CD4-positive, alpha-beta T cell (primary cell): ENCODE data around the gene CYP27A1. TPM values are rescaled to one million over a fixed set of nuclear protein-coding genes. Genes with fewer than 3 reads are reported as not detected.

ENCODE experiments used
- ATAC-seq: fragments of 200-7000 bp; cut with Tn5 transposase; one replicate; pipeline ENCODE4 v1.10.0; 2022; ENCODE audit warnings: mild to moderate bottlenecking; ENCODE audit not compliant: poor library complexity
- CTCF ChIA-PET: fragments of 350-600 bp; sonication (Branson Sonifier 250); formaldehyde crosslinking; loops from one replicate; lab custom pipeline; 2021; ENCODE audit warnings: antibody characterized with exemption, inconsistent platforms; lab: Charles Lee
- POLR2A ChIA-PET: fragments of 350-600 bp; sonication (Branson Sonifier 250); formaldehyde crosslinking; loops from one replicate; lab custom pipeline; 2021; ENCODE audit warnings: antibody characterized with exemption, inconsistent platforms; lab: Charles Lee
- DNase-seq, 14 experiments: peaks; one replicate each; pipeline ENCODE4 v3.0.0-alpha.2; 2013 to 2020; ENCODE audit warnings: mixed read lengths in 2 of 14
- H3K27ac ChIP-seq, 2 donors: one replicate each; pipeline versions ENCODE4 v1.5.1 to v1.7.0; 2013; ENCODE audit warnings: low read length in 2 of 2, low read depth in 1 of 2, mild to moderate bottlenecking in 1 of 2
- H3K27me3 ChIP-seq, 2 experiments: 1 replicate in 1 of 2; 2 replicates in 1 of 2; pipeline versions ENCODE4 v1.6.1 to v1.7.0; 2013; ENCODE audit warnings: low read length in 2 of 2, control low read depth in 1 of 2, mild to moderate bottlenecking in 1 of 2, moderate library complexity in 1 of 2; ENCODE audit not compliant: insufficient read depth in 2 of 2, control insufficient read depth in 1 of 2
- H3K36me3 ChIP-seq: one replicate; pipeline ENCODE4 v1.6.1; 2013; ENCODE audit warnings: low read length, control low read depth; ENCODE audit not compliant: insufficient read depth
- H3K4me1 ChIP-seq: one replicate; pipeline ENCODE4 v1.6.1; 2013; ENCODE audit warnings: low read length, control low read depth; ENCODE audit not compliant: insufficient read depth
- H3K4me3 ChIP-seq: one replicate; pipeline ENCODE4 v1.5.1; 2013; ENCODE audit warnings: mild to moderate bottlenecking, low read length, moderate library complexity
- H3K9me3 ChIP-seq, 2 experiments: 1 replicate in 1 of 2; 2 replicates in 1 of 2; pipeline versions ENCODE4 v1.6.1 to v1.7.0; 2013; ENCODE audit warnings: low read length in 2 of 2, mild to moderate bottlenecking in 2 of 2, control low read depth in 1 of 2, moderate library complexity in 1 of 2; ENCODE audit not compliant: control insufficient read depth in 1 of 2, insufficient read depth in 1 of 2
- H3K27ac Mint-ChIP-seq: one replicate; pipeline ENCODE4 v1.8.0; 2020; ENCODE audit warnings: mixed read lengths
- H3K27me3 Mint-ChIP-seq: one replicate; pipeline ENCODE4 v1.8.0; 2021; ENCODE audit warnings: mixed read lengths
- H3K36me3 Mint-ChIP-seq: one replicate; pipeline ENCODE4 v1.8.0; 2021; ENCODE audit warnings: low read depth, mixed read lengths
- H3K4me1 Mint-ChIP-seq: one replicate; pipeline ENCODE4 v1.8.0; 2021; ENCODE audit warnings: low read depth, mixed read lengths
- H3K4me3 Mint-ChIP-seq: one replicate; pipeline ENCODE4 v1.8.0; 2020; ENCODE audit warnings: mild to moderate bottlenecking, mixed read lengths
- H3K9me3 Mint-ChIP-seq: one replicate; pipeline ENCODE4 v1.8.0; 2020; ENCODE audit warnings: mixed read lengths
- intact Hi-C, 2 experiments: fragments of 100-400 bp; cut with DNase I in 1 of 2; cut with micrococcal nuclease in 1 of 2; formaldehyde crosslinking; loops; one replicate each; pipeline versions ENCODE4 v1.15.1 to v1.9.0; 2023 to 2025; cut with DNase I, micrococcal nuclease
- total RNA-seq, 174 experiments: library from RNA in 2 of 174; stranded (reverse) in 2 of 174; gene quantifications; one replicate each; pipeline ENCODE4 v1.2.3 and lab custom pipeline; 2021 to 2026
- TF ChIP-seq, protein P1 (sequence below): fragments of 200-600 bp; IDR thresholded peaks from one replicate; pipeline ENCODE4 v1.8.0; 2022; ENCODE audit warnings: antibody characterized with exemption, mild to moderate bottlenecking

Gene CYP27A1
- total RNA-seq, 2 experiments from 2014 or later: 0.28 TPM; not detected in 1

DNA sequence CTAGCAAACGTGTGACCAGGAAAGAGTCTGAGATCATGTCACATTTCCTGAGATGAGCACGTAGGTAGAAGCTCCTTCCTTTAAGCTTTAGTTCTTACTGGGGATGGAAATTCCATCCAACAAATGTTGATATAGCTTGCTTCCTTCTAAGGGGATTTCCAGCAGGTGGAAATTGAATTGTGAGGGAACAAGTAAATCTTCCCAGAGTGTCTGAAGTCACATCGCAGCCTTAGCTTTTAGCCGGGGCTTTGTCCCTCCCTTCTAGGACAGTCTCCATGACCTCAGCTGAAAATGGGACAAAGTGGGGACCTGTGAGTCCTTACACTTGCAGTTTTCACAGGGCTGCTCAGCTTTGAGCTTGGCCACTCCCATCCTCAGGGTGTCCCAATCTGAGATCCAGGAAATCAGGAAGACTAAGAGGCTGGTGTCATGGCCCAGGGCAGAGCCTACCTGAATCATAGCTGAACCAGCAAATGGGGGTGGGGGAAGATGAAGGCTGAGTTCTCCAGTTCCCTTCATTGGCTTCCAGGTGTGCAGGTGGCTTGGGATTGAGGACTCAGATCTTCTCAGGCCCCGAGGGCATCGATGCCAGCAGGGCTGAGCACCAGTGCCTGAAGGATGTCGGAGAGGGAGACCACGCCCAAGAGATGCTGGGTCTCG lies 41.4 kb downstream of the CYP27A1 start:
- Mint-ChIP-seq H3K36me3 (no peaks in the 10 kb centered on the region), H3K27me3 (peaks cover 10% of the 10 kb centered on the region), H3K9me3 (no peaks in the 10 kb centered on the region), H3K27ac (no peak overlapping the region), H3K4me3 (no peak overlapping the region), H3K4me1 (no peaks in the 10 kb centered on the region)
- Histone ChIP-seq H3K27ac (no peak overlapping the region), H3K4me1 (no peaks in the 10 kb centered on the region), H3K4me3 (no peak overlapping the region), H3K36me3 (no peaks in the 10 kb centered on the region), H3K27me3 (no peaks in the 10 kb centered on the region), H3K9me3 (no peaks in the 10 kb centered on the region)
- intact Hi-C loops: no loop called here
- POLR2A ChIA-PET: no interaction called here
- DNase-seq (no peak), ATAC-seq (no peak)
- TF ChIP-seq, protein P1, sequence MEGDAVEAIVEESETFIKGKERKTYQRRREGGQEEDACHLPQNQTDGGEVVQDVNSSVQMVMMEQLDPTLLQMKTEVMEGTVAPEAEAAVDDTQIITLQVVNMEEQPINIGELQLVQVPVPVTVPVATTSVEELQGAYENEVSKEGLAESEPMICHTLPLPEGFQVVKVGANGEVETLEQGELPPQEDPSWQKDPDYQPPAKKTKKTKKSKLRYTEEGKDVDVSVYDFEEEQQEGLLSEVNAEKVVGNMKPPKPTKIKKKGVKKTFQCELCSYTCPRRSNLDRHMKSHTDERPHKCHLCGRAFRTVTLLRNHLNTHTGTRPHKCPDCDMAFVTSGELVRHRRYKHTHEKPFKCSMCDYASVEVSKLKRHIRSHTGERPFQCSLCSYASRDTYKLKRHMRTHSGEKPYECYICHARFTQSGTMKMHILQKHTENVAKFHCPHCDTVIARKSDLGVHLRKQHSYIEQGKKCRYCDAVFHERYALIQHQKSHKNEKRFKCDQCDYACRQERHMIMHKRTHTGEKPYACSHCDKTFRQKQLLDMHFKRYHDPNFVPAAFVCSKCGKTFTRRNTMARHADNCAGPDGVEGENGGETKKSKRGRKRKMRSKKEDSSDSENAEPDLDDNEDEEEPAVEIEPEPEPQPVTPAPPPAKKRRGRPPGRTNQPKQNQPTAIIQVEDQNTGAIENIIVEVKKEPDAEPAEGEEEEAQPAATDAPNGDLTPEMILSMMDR: no peak
- CTCF ChIA-PET: no interaction called here

DNA sequence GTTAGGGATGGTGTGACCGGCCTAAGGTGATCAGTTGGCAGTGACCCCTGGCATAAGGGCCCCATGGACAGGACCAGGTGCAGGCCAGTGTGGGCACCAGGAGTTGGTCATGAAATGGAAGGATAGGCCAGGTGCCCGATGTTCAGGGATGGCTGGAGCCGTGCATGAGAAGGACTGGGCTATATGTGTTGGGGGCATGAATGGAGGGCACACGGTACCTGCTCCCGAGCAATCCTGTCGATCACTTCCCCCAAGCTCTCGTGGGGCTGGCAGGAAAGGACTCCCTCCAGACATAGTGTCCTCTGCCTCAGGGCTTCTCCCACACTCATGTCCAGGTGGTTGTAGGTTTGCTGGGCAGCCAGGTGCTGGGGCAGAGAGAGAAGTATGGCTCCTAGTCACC lies 42.1 kb downstream of the CYP27A1 start:
- H3K9me3 ChIP-seq: no peaks in the 10 kb centered on the region
- intact Hi-C loops: no loop called here
- H3K36me3 ChIP-seq: no peaks in the 10 kb centered on the region
- POLR2A ChIA-PET: no interaction called here
- CTCF ChIA-PET: no interaction called here
- Mint-ChIP-seq H3K27me3 (peaks cover 10% of the 10 kb centered on the region), H3K4me1 (no peaks in the 10 kb centered on the region), H3K27ac (no peak overlapping the region), H3K36me3 (no peaks in the 10 kb centered on the region), H3K4me3 (no peak overlapping the region), H3K9me3 (no peaks in the 10 kb centered on the region)
- no peaks in the 10 kb centered on the region for H3K27me3 ChIP-seq
- no peaks in the 10 kb centered on the region for H3K4me1 ChIP-seq
- TF ChIP-seq, protein P1: no peak
- ATAC-seq: no peak
- H3K27ac ChIP-seq: no peak overlapping the region
- H3K4me3 ChIP-seq: no peak overlapping the region
- no peak for DNase-seq

DNA sequence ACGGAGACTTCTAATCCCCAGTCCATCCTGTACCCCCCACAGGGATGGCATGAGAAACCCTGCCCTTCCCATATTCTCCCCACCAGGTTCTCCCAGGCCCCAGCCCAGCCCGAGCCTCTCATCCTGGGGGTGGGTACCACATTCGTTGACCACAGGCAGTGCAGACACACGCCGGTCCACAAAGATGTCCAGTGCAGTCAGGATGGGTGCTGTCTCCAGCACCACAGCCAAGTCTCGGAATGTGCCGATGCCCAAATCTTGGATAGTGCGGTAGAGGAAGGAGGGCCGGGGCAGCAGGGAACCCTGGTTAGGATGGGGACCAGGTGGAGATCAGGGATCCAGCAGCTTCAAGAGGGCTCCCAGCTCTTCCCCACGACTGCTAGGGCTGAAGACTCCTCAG lies 44.8 kb downstream of the CYP27A1 start:
- Mint-ChIP-seq H3K27me3 (peaks cover 18% of the 10 kb centered on the region), H3K27ac (no peak overlapping the region), H3K36me3 (no peaks in the 10 kb centered on the region), H3K9me3 (no peaks in the 10 kb centered on the region), H3K4me1 (no peaks in the 10 kb centered on the region), H3K4me3 (no peak overlapping the region)
- no peaks in the 10 kb centered on the region for H3K36me3 ChIP-seq
- TF ChIP-seq, protein P1: no peak
- no peak for DNase-seq
- ChIA-PET POLR2A (no interaction called here), CTCF (no interaction called here)
- intact Hi-C loops: no loop called here
- peaks cover 0 to 4% of the 10 kb centered on the region in 2 experiments for H3K9me3 ChIP-seq
- H3K4me3 ChIP-seq: no peak overlapping the region
- H3K27me3 ChIP-seq: peaks cover 0 to 16% of the 10 kb centered on the region in 2 experiments
- no peak for ATAC-seq
- no peaks in the 10 kb centered on the region for H3K4me1 ChIP-seq
- no peak overlapping the region for H3K27ac ChIP-seq
